Left ventricle myocardium superior (tissue), 1 donor: ENCODE measurements around the gene ZBTB39. TPM values are rescaled to one million over a fixed set of nuclear protein-coding genes. Genes with fewer than 3 reads are reported as not detected.

Experiments
- ATAC-seq: fragments of 200-7000 bp; cut with Tn5 transposase; one replicate; pipeline ENCODE4 v1.9.1; 2020; ENCODE audit warnings: mild to moderate bottlenecking, moderate library complexity
- DNase-seq: peaks from one replicate; pipeline ENCODE4 v3.0.0-alpha.2; 2020
- intact Hi-C: fragments of 100-400 bp; cut with micrococcal nuclease; formaldehyde crosslinking; loops from one replicate; pipeline ENCODE4 v1.11.0; 2022
- total RNA-seq: library from RNA; stranded (reverse); fragmentation: NEBNext Ultra II Directional; extraction: Animal tissue kit (Norgen Biotek cat#: 25700); gene quantifications from one replicate; pipeline ENCODE4 v1.2.1, GENCODE V29; 2021
- donor health status: DM: no; HTN: yes; CAD: no; lungs with severe emphysema.

Gene ZBTB39
- total RNA-seq, 1 donor from 2014 or later: 3.4 TPM

- ATAC-seq (no peak), DNase-seq (no peak)
- intact Hi-C loops: no loop called here
Measured at GRCh38 chr12:56957229-56958052, 48.9 kb downstream of the ZBTB39 start, which contains the start of gene RDH16. Gene RDH16 (minus strand): TSS chr12:56957608. CDS start chr12:56957462, 146 bp downstream.

GRCh38 chr12:56955631-56956256 lies 50.6 kb downstream of the ZBTB39 start:
- ATAC-seq (no peak), DNase-seq (no peak)
- intact Hi-C loops: no loop called here

GRCh38 chr12:56954958-56955355 lies 51.4 kb downstream of the ZBTB39 start:
- no peak for ATAC-seq
- intact Hi-C loops: no loop called here
- no peak for DNase-seq

- intact Hi-C loops: no loop called here
- no peak for DNase-seq
- ATAC-seq: no peak
Measured at GRCh38 chr12:56954057-56954957, 52.0 kb downstream of the ZBTB39 start.

GRCh38 chr12:56953314-56953713 lies 53.0 kb downstream of the ZBTB39 start:
- intact Hi-C loops: no loop called here
- no peak for DNase-seq
- ATAC-seq: no peak

- DNase-seq (no peak), ATAC-seq (no peak)
- intact Hi-C loops: no loop called here
Measured at GRCh38 chr12:56951582-56952339, 54.6 kb downstream of the ZBTB39 start.

GRCh38 chr12:56948881-56949280 lies 57.5 kb downstream of the ZBTB39 start:
- intact Hi-C loops: no loop called here
- DNase-seq: no peak
- ATAC-seq: no peak

Other genes starting within 250 kb of the ZBTB39 start
- 0.25 TPM for gene HSD17B6, start 243.2 kb downstream of the ZBTB39 start, total RNA-seq
- gene SDR9C7, start 72.1 kb downstream of the ZBTB39 start, total RNA-seq: not detected
- gene RDH16, start 48.9 kb downstream of the ZBTB39 start, total RNA-seq: 0.12 TPM
- not detected for gene TAC3, start 10.0 kb upstream of the ZBTB39 start, total RNA-seq
- gene MYO1A, start 43.6 kb upstream of the ZBTB39 start, total RNA-seq: not detected
- 3.7 TPM for gene NEMP1, start 72.2 kb upstream of the ZBTB39 start, total RNA-seq
- 10.9 TPM for gene NAB2, start 82.6 kb upstream of the ZBTB39 start, total RNA-seq
- gene STAT6, start 104.8 kb upstream of the ZBTB39 start, total RNA-seq: 46.1 TPM
- 108 TPM for gene LRP1, start 121.9 kb upstream of the ZBTB39 start, total RNA-seq
- not detected for gene LRP1-AS, start 141.1 kb upstream of the ZBTB39 start, total RNA-seq
- gene NXPH4, start 210.2 kb upstream of the ZBTB39 start, total RNA-seq: 1.8 TPM
- gene SHMT2, start 223.2 kb upstream of the ZBTB39 start, total RNA-seq: 33.4 TPM
- gene STAC3, start 244.6 kb upstream of the ZBTB39 start, total RNA-seq: 1.4 TPM